ENCODE results near the gene FXYD7. TPM values are rescaled to one million over a fixed set of nuclear protein-coding genes. Genes with fewer than 3 reads are reported as not detected.

FXYD7 gene
- polyA plus RNA-seq, 1 experiment = 0.10 TPM

- TF ChIP-seq CTCF (IDR thresholded peaks at IDR 0.05; ENCODE audit: insufficient read depth, low read depth, low read length) = no peak
- ChIA-PET CTCF (interaction anchor here (0.7 to 4.8 kb wide), 11 partner anchors 9 to 72 kb away, joined by 3 to 59 read pairs (median 4); partner anchors contain the start of genes FXYD7 and LGI4), POLR2A (no interaction called here)
- Histone ChIP-seq H3K36me3 (ENCODE audit: control insufficient read depth, insufficient read depth, low read length) (no peaks in the 10 kb centered on the region), H3K27me3 (ENCODE audit: control insufficient read depth, insufficient read depth, low read length) (peaks cover 10% of the 10 kb centered on the region), H3K4me3 (ENCODE audit: low read depth, low read length) (no peak overlapping the region)
- no peak for DNase-seq (ENCODE audit: low read depth)
Measured at GRCh38 chr19:35116072-35116801, 26.8 kb upstream of the FXYD7 start.

GRCh38 chr19:35117116-35117515, 25.9 kb upstream of the FXYD7 start:
- ChIA-PET POLR2A (no interaction called here), CTCF (interaction anchor here (0.8 to 4.8 kb wide), 10 partner anchors 8 to 73 kb away, joined by 3 to 59 read pairs (median 4); partner anchors contain the start of genes FXYD7 and LGI4)
- Histone ChIP-seq H3K36me3 (ENCODE audit: control insufficient read depth, insufficient read depth, low read length) (no peaks in the 10 kb centered on the region), H3K27me3 (ENCODE audit: control insufficient read depth, insufficient read depth, low read length) (peaks cover 10% of the 10 kb centered on the region), H3K4me3 (ENCODE audit: low read depth, low read length) (no peak overlapping the region)
- no peak for DNase-seq (ENCODE audit: low read depth)
- TF ChIP-seq CTCF (IDR thresholded peaks at IDR 0.05; ENCODE audit: insufficient read depth, low read depth, low read length) = no peak

- Histone ChIP-seq H3K36me3 (ENCODE audit: control insufficient read depth, insufficient read depth, low read length) (no peaks in the 10 kb centered on the region), H3K4me3 (ENCODE audit: low read depth, low read length) (no peak overlapping the region), H3K27me3 (ENCODE audit: control insufficient read depth, insufficient read depth, low read length) (peaks cover 10% of the 10 kb centered on the region)
- no peak for TF ChIP-seq CTCF (IDR thresholded peaks at IDR 0.05; ENCODE audit: insufficient read depth, low read depth, low read length)
- POLR2A ChIA-PET = no interaction called here
- CTCF ChIA-PET = interaction anchor here (0.8 to 4.8 kb wide), 6 partner anchors 17 to 74 kb away, joined by 3 to 59 read pairs (median 11); partner anchors contain the start of genes FXYD7 and LGI4
- DNase-seq (ENCODE audit: low read depth) = no peak
Measured at GRCh38 chr19:35117799-35118198, 25.3 kb upstream of the FXYD7 start.

- POLR2A ChIA-PET = no interaction called here
- CTCF ChIA-PET = interaction anchor here (2.3 to 4.8 kb wide), 2 partner anchors 17 to 23 kb away, joined by 13 to 41 read pairs; partner anchors contain the start of genes FXYD7 and LGI4
- TF ChIP-seq CTCF (IDR thresholded peaks at IDR 0.05; ENCODE audit: insufficient read depth, low read depth, low read length) = no peak
- H3K27me3 ChIP-seq (ENCODE audit: control insufficient read depth, insufficient read depth, low read length) = peaks cover 7% of the 10 kb centered on the region
- no peak overlapping the region for H3K4me3 ChIP-seq (ENCODE audit: low read depth, low read length)
- no peak for DNase-seq (ENCODE audit: low read depth)
- H3K36me3 ChIP-seq (ENCODE audit: control insufficient read depth, insufficient read depth, low read length) = no peaks in the 10 kb centered on the region
Measured at GRCh38 chr19:35118268-35119020, 24.6 kb upstream of the FXYD7 start.

- H3K4me3 ChIP-seq (ENCODE audit: low read depth, low read length) = no peak overlapping the region
- TF ChIP-seq CTCF (IDR thresholded peaks at IDR 0.05; ENCODE audit: insufficient read depth, low read depth, low read length) = no peak
- no peaks in the 10 kb centered on the region for H3K36me3 ChIP-seq (ENCODE audit: control insufficient read depth, insufficient read depth, low read length)
- H3K27me3 ChIP-seq (ENCODE audit: control insufficient read depth, insufficient read depth, low read length) = peaks cover 7% of the 10 kb centered on the region
- no peak for DNase-seq (ENCODE audit: low read depth)
- CTCF ChIA-PET = interaction anchor here (0.6 to 2.3 kb wide), 3 partner anchors 9 to 443 kb away, joined by 3 to 13 read pairs (median 3); partner anchors contain the start of gene LGI4
- POLR2A ChIA-PET = no interaction called here
Measured at GRCh38 chr19:35119091-35119490, 24.0 kb upstream of the FXYD7 start.
